IPS-18c (cell line): ENCODE data around the gene EPHB2.

Experiments
- H3K4me3 ChIP-seq: 2 replicates; pipeline ENCODE4 v1.7.0; 2013; ENCODE audit warnings: low read depth, mild to moderate bottlenecking, low read length, moderate library complexity; ENCODE audit not compliant: insufficient read depth
- H3K9me3 ChIP-seq: one replicate; pipeline ENCODE4 v1.6.1; 2013; ENCODE audit warnings: mild to moderate bottlenecking, low read length, moderate library complexity; ENCODE audit not compliant: control insufficient read depth, insufficient read depth

Gene EPHB2

GRCh38 chr1:22798083-22798482 is 87.4 kb downstream of the EPHB2 start:
- no peaks in the 10 kb centered on the region for H3K9me3 ChIP-seq

GRCh38 chr1:22799971-22800370 is 89.3 kb downstream of the EPHB2 start:
- no peak overlapping the region for H3K4me3 ChIP-seq

More at GRCh38 chr1:22798083-22798482, 87.4 kb downstream of the EPHB2 start:
- H3K4me3 ChIP-seq = no peak overlapping the region

GRCh38 chr1:22800629-22801028 is 90.0 kb downstream of the EPHB2 start:
- H3K4me3 ChIP-seq = no peak overlapping the region

More at GRCh38 chr1:22799971-22800370, 89.3 kb downstream of the EPHB2 start:
- no peaks in the 10 kb centered on the region for H3K9me3 ChIP-seq

GRCh38 chr1:22801347-22801746 is 90.7 kb downstream of the EPHB2 start:
- Histone ChIP-seq H3K4me3 (no peak overlapping the region), H3K9me3 (no peaks in the 10 kb centered on the region)

More at GRCh38 chr1:22800629-22801028, 90.0 kb downstream of the EPHB2 start:
- no peaks in the 10 kb centered on the region for H3K9me3 ChIP-seq

GRCh38 chr1:22801761-22802160 is 91.1 kb downstream of the EPHB2 start:
- no peaks in the 10 kb centered on the region for H3K9me3 ChIP-seq
- no peak overlapping the region for H3K4me3 ChIP-seq

DNA sequence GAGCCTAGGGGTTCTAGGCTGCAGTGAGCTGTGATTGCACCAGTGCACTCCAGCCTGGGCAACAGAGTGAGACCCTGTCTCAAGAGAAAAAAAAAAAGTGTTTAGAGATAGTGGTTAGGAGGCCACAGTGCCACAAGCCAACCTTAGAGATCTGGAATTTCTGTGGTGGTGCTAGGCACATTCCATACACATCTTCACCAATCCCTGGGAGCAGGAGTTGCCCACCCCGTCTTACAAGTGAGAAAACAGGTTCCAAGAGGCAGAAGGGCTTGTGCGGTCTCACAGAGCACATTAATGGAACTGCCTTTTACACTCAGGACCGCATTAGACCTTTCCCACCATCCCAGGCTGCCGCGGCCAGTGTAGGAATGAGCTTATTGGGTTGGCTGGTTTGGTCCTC is 93.2 kb downstream of the EPHB2 start:
- Histone ChIP-seq H3K9me3 (no peaks in the 10 kb centered on the region), H3K4me3 (no peak overlapping the region)

DNA sequence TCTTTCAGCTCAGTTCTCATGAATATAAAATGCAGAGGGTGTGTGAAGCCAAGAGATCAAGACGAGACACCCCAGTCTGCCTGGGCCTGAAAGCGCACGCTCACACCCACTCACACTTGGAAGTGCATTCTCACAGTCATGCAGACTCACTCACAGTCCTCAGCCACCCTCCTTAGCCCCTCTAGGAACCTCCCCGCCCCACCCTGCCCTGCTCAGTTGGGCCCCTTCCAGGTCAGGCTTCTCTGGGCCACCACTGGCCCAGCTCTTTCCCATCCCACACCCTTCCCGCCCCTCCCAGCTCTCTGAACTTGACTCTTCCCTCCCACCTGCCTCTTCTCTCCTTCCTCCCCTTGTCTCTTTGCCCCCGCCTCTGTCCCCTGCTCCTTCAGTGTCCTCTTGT is 93.8 kb downstream of the EPHB2 start:
- no peak overlapping the region for H3K4me3 ChIP-seq
- no peaks in the 10 kb centered on the region for H3K9me3 ChIP-seq

- no peaks in the 10 kb centered on the region for H3K9me3 ChIP-seq
- H3K4me3 ChIP-seq = no peak overlapping the region; the same call in 1 of the 2 replicates
Observed at GRCh38 chr1:22804969-22805671, 94.5 kb downstream of the EPHB2 start.

- no peak overlapping the region for H3K4me3 ChIP-seq
- H3K9me3 ChIP-seq = no peaks in the 10 kb centered on the region
Observed at GRCh38 chr1:22805672-22806038, 95.0 kb downstream of the EPHB2 start.

DNA sequence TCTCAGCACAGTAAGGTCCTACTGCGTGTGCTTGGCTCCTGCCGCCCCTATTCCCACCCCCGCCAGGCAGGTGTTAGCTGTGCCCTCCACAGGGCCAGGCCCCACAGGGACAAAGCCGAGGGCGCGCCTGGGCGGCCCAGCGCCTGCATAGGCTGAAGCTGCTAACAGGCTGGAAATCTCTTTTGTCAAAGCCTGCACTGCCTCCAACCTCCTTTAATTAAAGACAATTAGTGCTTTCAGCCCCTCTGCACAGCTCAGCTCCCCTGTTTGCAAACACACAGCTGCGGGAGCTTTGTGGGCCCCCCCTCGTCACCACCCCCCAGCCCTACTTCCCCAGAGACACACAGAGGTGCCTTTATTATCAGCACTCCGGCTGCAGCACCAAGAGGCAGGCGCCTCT is 95.9 kb downstream of the EPHB2 start:
- Histone ChIP-seq H3K4me3 (no peak overlapping the region), H3K9me3 (no peaks in the 10 kb centered on the region)

DNA sequence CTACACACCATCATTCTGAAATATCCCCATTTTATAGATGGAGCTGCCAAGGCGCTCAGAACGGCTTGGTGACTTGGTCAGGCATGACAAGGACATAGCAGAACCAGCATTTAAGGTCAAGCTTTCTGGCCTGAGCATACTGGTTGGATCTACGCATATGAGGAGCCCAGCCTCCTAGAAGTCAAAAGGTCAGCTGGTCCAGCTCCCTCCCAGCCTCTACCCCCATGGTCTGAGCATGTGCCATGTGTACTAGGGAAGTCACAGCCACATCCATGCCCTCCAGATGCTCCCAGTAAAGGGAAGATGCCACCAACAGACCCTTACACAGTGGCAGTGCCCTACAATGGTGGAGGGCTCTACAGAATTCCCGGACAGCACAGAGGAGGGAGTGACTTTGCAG is 96.7 kb downstream of the EPHB2 start:
- no peak overlapping the region for H3K4me3 ChIP-seq
- no peaks in the 10 kb centered on the region for H3K9me3 ChIP-seq

- H3K4me3 ChIP-seq = no peak overlapping the region
- H3K9me3 ChIP-seq = no peaks in the 10 kb centered on the region
Observed at GRCh38 chr1:22808186-22808675, 97.6 kb downstream of the EPHB2 start.

DNA sequence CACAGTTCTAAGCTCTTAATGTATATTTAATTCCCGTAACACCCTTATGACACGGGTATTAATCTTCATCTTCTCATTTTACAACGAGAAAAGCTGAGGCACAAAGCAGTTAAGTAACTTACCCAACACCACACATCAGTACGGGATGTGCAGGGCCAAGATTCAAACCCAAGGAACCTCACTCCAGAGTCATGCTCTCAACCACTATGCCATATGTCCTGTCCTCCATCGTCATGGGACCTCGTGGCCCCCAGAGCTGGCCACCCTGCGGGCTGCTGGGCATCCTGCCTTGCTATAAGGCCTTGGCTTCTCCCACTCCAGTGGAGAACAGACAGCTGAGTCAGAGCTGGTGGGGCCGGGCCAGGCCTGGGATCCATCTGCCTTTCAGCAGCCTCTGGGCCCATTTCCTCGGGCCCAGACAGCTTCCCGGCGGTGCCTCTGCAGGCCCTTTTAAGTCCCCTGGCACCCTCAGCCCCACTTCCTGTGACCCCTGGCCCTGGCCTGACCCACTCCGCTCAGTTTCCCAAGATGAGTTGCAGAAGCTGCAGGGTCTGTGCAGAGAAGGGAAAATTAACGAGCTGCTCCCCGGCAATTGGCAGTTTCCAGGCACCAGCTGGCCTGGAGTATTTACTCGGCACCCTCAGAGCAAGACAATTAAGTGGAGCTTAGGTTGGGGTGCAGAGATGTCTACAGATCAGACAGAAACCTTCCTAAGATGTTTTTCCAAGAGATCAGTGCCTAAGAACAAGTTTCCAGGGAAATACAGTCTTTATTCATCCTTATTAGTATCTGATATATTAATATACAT is 98.2 kb downstream of the EPHB2 start:
- no peak overlapping the region for H3K4me3 ChIP-seq

GRCh38 chr1:22809783-22810182 is 99.1 kb downstream of the EPHB2 start:
- no peak overlapping the region for H3K4me3 ChIP-seq
- no peaks in the 10 kb centered on the region for H3K9me3 ChIP-seq

More for the DNA sequence above, 98.2 kb downstream of the EPHB2 start:
- H3K9me3 ChIP-seq = no peaks in the 10 kb centered on the region

DNA sequence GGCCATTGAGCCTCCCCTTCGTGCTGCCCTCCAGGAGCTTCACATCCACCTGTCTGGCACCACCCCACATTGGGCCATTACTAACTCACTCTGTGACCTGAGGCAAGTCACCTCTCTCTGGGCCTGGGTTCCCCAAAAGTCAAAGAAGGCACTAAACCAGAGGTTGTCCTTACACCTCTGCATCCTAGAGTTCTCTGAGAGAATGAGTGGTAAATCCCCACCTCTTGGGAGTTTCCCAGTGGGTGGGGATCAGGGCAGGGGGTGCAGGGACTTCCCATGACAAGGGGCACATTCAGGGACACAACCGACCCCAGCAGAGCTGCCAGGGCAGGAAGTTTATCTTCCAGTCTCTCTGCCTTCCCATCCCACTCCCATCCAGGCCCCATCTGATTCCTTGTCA is 99.7 kb downstream of the EPHB2 start:
- Histone ChIP-seq H3K9me3 (no peaks in the 10 kb centered on the region), H3K4me3 (no peak overlapping the region)

DNA sequence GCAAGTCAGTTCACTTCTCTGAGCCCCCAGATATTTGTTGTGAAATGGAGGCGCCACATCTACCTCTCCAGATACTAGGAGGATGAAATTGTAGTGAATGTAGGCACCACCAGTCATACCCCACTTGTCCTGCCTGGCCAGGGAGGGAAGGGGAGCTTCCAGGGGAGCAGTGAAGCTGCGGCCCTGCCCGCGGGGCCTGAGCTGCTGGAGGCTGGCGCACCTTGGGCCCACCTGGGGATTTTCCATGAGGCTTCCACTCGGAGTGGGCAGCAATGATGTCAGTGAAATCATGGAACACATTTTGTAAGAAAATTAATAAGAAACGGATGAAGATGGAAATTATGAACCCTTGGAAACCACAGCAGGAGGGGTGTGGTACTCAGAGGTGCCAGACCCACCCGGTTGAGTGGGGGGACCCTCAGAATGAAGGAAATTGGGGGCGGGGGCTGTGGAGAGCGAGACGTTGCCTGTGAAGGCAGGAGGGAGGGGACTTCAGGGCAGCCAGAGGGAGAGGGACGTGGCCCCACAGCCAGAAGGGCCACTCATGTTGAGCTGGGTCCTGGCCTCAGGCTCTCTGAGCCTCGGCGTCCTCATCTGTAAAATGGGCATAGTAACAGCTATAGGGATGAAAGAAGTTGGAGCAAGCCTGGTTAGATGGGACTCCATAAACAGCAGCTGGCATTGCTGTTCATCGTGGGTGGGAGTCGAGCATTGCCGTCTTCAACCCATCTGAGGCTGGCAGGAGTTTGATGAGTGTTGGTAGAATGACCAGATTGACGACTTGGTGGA is 101.6 kb downstream of the EPHB2 start:
- Histone ChIP-seq H3K4me3 (no peak overlapping the region), H3K9me3 (no peaks in the 10 kb centered on the region)

DNA sequence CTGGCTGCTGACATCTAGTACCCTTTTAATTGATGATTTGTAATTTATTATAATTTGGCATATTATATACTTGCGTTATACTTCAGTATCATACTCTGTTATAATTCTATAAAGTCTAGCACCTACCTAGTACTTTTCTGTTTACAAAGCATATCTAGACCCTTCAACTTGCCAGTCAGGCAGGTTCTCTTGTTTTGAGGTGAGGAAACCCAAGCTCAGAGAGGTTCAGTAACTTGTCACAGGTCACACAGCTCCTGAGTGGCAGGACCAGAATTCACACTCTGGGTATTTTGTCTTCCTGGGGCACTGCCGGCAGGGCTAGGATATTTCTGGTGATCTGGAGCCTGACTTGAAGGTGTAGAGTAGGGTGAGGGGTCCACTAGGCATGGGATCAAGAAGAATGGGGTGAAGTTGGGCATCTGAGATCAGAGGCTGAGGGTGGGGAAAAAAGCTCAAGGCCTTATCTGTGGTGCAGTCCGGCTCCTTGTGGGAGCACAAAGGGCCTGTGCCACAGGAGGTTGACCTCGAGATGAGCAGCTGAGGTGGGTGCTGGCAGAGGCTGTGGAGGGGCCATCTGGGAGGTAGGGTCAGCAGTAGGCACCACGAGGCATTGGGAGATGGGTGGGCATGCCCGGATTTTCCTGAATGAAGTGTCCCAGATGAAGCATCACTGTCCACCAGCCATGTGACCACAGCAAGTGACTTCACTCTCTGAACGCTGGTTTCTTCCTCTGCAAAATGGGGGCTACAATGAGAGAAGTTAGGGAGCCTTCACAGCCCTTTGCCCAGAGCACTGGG is 102.6 kb downstream of the EPHB2 start:
- Histone ChIP-seq H3K9me3 (no peaks in the 10 kb centered on the region), H3K4me3 (no peak overlapping the region)
